ENCODE results near the gene SATB1. TPM values are rescaled to one million over a fixed set of nuclear protein-coding genes. Genes with fewer than 3 reads are reported as not detected.
A peak's percentile ranks its signal among the peaks of the same experiment; 100 is the strongest.

The SATB1 gene
- polyA plus RNA-seq, 1 donor from 2014 or later, result 16.0 TPM

DNA sequence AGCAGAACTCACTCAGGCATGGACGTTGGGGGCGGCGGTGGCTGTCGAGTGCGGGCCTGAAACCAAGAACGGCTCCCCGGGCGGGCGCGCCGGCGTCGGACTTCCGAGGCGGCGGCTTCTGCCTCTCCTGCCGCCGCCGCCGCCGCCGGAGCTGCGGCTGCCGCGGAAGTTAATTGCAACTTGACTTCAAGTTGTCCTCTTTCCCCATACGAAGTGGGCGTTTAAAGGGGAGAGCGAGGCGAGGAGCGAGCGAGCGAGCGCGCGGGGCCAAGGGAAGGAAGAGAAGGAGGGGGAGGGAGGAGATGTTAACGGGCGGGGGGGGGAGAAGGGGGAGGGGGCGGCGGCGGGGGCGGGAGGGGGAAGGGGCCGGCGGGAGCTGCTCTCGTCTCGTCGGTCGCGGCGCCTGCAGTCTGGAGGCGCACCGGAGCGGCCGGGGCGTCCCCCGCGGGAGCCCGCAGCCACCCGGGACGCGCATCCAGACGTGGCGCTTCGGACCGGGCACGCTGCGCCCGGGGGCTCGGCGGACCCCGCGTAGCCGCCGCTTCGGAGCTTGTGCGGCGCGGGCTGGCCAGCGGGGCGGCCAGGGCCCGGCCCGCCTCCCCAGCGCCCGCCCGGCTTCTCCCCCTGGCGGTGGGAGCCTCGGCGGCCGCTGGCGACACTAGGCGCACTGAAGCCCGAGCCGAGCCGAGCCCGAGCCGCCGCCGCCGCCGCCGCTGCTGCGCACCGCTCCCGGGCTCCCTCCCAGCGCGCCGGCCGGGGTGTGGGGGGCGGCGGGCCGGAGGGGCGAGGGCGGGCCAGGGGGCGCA lies 19.7 kb upstream of the SATB1 start:
- H3K27ac ChIP-seq (ENCODE audit: low read length), result no peak overlapping the region
- no peaks in the 10 kb centered on the region for H3K9me3 ChIP-seq (ENCODE audit: low read length)
- H3K36me3 ChIP-seq (ENCODE audit: insufficient read depth, low read length), result no peaks in the 10 kb centered on the region
- H3K4me3 ChIP-seq (ENCODE audit: low read length), result peak overlapping the region; percentile 68
- H3K27me3 ChIP-seq (ENCODE audit: insufficient read depth, low read depth, low read length), result peaks cover 59% of the 10 kb centered on the region
- no peaks in the 10 kb centered on the region for H3K79me2 ChIP-seq (replicated peaks; ENCODE audit: insufficient read depth, low read length)
- TF ChIP-seq, protein P1, sequence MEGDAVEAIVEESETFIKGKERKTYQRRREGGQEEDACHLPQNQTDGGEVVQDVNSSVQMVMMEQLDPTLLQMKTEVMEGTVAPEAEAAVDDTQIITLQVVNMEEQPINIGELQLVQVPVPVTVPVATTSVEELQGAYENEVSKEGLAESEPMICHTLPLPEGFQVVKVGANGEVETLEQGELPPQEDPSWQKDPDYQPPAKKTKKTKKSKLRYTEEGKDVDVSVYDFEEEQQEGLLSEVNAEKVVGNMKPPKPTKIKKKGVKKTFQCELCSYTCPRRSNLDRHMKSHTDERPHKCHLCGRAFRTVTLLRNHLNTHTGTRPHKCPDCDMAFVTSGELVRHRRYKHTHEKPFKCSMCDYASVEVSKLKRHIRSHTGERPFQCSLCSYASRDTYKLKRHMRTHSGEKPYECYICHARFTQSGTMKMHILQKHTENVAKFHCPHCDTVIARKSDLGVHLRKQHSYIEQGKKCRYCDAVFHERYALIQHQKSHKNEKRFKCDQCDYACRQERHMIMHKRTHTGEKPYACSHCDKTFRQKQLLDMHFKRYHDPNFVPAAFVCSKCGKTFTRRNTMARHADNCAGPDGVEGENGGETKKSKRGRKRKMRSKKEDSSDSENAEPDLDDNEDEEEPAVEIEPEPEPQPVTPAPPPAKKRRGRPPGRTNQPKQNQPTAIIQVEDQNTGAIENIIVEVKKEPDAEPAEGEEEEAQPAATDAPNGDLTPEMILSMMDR (IDR thresholded peaks at IDR 0.05; ENCODE audit: poor library complexity, severe bottlenecking), result peak; percentile 65
- TF ChIP-seq SMC3 (conservative IDR thresholded peaks at IDR 0.05; ENCODE audit: poor library complexity) (peak; percentile 60), MXI1 (conservative IDR thresholded peaks at IDR 0.05; ENCODE audit: poor library complexity, severe bottlenecking) (no peak)
- no peaks in the 10 kb centered on the region for H3F3A ChIP-seq (ENCODE audit: insufficient read depth, low read length, poor library complexity, severe bottlenecking)
- peak overlapping the region; percentile 40 for H3K9ac ChIP-seq (ENCODE audit: low read length)
- H2AFZ ChIP-seq (ENCODE audit: low read depth, low read length), result no peak overlapping the region
- peak overlapping the region; percentile 83 for H3K4me2 ChIP-seq (ENCODE audit: low read length)
- H3K9me2 ChIP-seq (ENCODE audit: insufficient read depth, low read length), result no peaks in the 10 kb centered on the region
- H4K20me1 ChIP-seq (ENCODE audit: insufficient read depth), result no peaks in the 10 kb centered on the region

DNA sequence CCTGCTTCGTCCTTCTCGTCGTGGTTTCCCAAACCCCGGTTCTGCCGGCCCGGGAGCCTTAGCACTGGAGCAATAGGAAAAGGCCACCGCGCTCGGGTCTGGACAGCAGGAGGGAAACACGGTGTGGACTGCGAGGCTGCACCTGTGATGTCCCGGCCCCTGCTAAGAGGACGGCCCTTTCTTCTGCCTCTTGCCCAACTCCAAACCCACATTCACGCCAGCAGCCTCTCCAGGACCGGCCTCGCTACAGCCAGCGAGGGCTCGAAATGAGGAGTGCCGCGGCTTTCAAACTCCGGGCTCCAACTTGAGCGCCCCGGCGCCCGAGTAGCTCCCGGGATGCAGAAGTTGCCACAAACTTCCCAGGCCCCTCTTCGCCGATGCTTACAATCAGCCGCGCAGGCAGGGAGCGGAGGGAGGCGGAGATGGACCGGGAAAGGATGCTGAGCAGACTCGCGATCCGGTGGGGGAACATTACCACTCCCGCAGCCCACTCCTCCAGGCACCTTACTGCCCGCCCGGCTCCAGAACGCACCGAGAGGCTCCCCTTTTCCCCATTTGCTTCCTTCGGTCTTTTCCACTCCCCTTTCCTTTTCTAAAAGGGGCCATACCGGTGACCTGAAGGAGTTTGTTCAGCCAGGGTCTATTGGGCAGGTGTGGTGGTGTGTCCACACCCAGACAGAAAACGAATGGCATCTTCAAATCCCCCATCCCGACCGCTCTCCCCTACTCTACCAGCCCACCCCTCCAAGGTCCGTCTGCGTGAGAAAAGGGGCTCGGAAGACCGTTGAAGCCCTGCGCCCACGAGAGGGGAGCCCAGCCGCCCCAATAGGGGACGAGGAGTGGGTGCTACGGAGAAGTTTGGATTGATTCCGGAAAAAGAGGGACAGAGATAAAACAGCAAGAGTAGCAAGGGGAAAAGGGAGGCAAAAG lies 18.8 kb upstream of the SATB1 start:
- Histone ChIP-seq H2AFZ (ENCODE audit: low read depth, low read length) (no peak overlapping the region), H3K9me2 (ENCODE audit: insufficient read depth, low read length) (no peaks in the 10 kb centered on the region), H3K27me3 (ENCODE audit: insufficient read depth, low read depth, low read length) (peaks cover 61% of the 10 kb centered on the region), H4K20me1 (ENCODE audit: insufficient read depth) (no peaks in the 10 kb centered on the region), H3K4me3 (ENCODE audit: low read length) (peak overlapping the region; percentile 67), H3K9ac (ENCODE audit: low read length) (no peak overlapping the region), H3K79me2 (replicated peaks; ENCODE audit: insufficient read depth, low read length) (no peaks in the 10 kb centered on the region), H3K27ac (ENCODE audit: low read length) (no peak overlapping the region), H3K36me3 (ENCODE audit: insufficient read depth, low read length) (no peaks in the 10 kb centered on the region), H3K4me2 (ENCODE audit: low read length) (peak overlapping the region; percentile 83), H3K9me3 (ENCODE audit: low read length) (no peaks in the 10 kb centered on the region), H3F3A (ENCODE audit: insufficient read depth, low read length, poor library complexity, severe bottlenecking) (no peaks in the 10 kb centered on the region)
- TF ChIP-seq TAF1 (IDR thresholded peaks at IDR 0.05; ENCODE audit: low read depth), result no peak
- no peak for TF ChIP-seq EP300 (conservative IDR thresholded peaks at IDR 0.05; ENCODE audit: poor library complexity, severe bottlenecking)
- TF ChIP-seq, protein P1 (IDR thresholded peaks at IDR 0.05; ENCODE audit: poor library complexity, severe bottlenecking), result no peak
- TF ChIP-seq EZH2 (IDR thresholded peaks at IDR 0.05; ENCODE audit: borderline replicate concordance, insufficient read depth, low read length, poor library complexity, severe bottlenecking), result peak; percentile 77
